Spinal cord (tissue), 10 donors: ENCODE data around the gene PDK2. TPM values are rescaled to one million over a fixed set of nuclear protein-coding genes. Genes with fewer than 3 reads are reported as not detected.
A peak's percentile ranks its signal among the peaks of the same experiment; 100 is the strongest.

ENCODE experiments used
- DNase-seq, 6 donors: peaks; one replicate each; pipeline versions ENCODE4 v3.0.0 to v3.0.0-alpha.2; 2013 to 2015; ENCODE audit warnings: low spot score in 6 of 6, low read depth in 4 of 6
- H3K27ac ChIP-seq: one replicate; pipeline ENCODE4 v1.5.1; 2013; ENCODE audit warnings: low read depth, low read length, control low read depth
- H3K27me3 ChIP-seq: one replicate; pipeline ENCODE4 v1.6.1; 2013; ENCODE audit warnings: low read length; ENCODE audit not compliant: control insufficient read depth, insufficient read depth
- H3K36me3 ChIP-seq: one replicate; pipeline ENCODE4 v1.6.1; 2013; ENCODE audit warnings: low read length; ENCODE audit not compliant: control insufficient read depth, insufficient read depth
- H3K4me1 ChIP-seq: one replicate; pipeline ENCODE4 v1.6.1; 2013; ENCODE audit warnings: low read length; ENCODE audit not compliant: control insufficient read depth, insufficient read depth
- H3K4me3 ChIP-seq: one replicate; pipeline ENCODE4 v1.5.1; 2013; ENCODE audit warnings: low read depth, low read length, control low read depth
- H3K9me3 ChIP-seq: one replicate; pipeline ENCODE4 v1.6.1; 2013; ENCODE audit warnings: low read length; ENCODE audit not compliant: control insufficient read depth, insufficient read depth
- WGBS: methylation state at CpG from one replicate; pipeline ENCODE4 v1.1.5; 2013; ENCODE audit warnings: missing lambda C conversion rate; ENCODE audit not compliant: insufficient coverage; 5-methylcytosine and 5-hydroxymethylcytosine counted together
- polyA plus RNA-seq, 2 donors: library from polyadenylated mRNA; unstranded; fragments of 120-200 nt; gene quantifications; one replicate each; pipeline ENCODE4 v1.2.1, GENCODE V29; 2013; ENCODE audit not compliant: insufficient read length in 2 of 2
- total RNA-seq, 2 donors: library from RNA; depleted of rRNA in 1 of 2; stranded (reverse); fragments of 120-200 nt in 1 of 2; fragments of >200 nt in 1 of 2; gene quantifications; one replicate each; pipeline versions ENCODE4 v1.2.3 to v1.2.4, GENCODE V29; 2013 to 2014
- donor health status: healthy.

Gene PDK2
- total and polyA plus RNA-seq, 4 donors: 14.7 to 56.1 (median 42.7) TPM

- peaks cover 79% of the 10 kb centered on the region for H3K36me3 ChIP-seq
- 64% methylated on average over 17 of the region's 19 CpGs for WGBS
- H3K4me1 ChIP-seq: peaks cover 16% of the 10 kb centered on the region
- H3K9me3 ChIP-seq: no peaks in the 10 kb centered on the region
- no peaks in the 10 kb centered on the region for H3K27me3 ChIP-seq
- no peak overlapping the region for H3K4me3 ChIP-seq
- no peak for DNase-seq
- H3K27ac ChIP-seq: peak overlapping the region; percentile 60
These were observed 15.6 kb downstream of the PDK2 start for GRCh38 chr17:50110591-50111349.

- no peaks in the 10 kb centered on the region for H3K27me3 ChIP-seq
- no peak overlapping the region for H3K4me3 ChIP-seq
- peaks cover 76% of the 10 kb centered on the region for H3K36me3 ChIP-seq
- 55% methylated on average over 11 of the region's 14 CpGs for WGBS
- H3K4me1 ChIP-seq: peaks cover 16% of the 10 kb centered on the region
- no peaks in the 10 kb centered on the region for H3K9me3 ChIP-seq
- DNase-seq: peak in 2 of 6 donors; percentile 37 to 49
- H3K27ac ChIP-seq: peak overlapping the region; percentile 60
These were observed 16.8 kb downstream of the PDK2 start for GRCh38 chr17:50111673-50112655.

GRCh38 chr17:50112694-50113093 is 17.5 kb downstream of the PDK2 start:
- peak overlapping the region; percentile 60 for H3K27ac ChIP-seq
- H3K36me3 ChIP-seq: peaks cover 80% of the 10 kb centered on the region
- peaks cover 2% of the 10 kb centered on the region for H3K27me3 ChIP-seq
- 68% methylated on average over 15 of the region's 17 CpGs for WGBS
- no peak overlapping the region for H3K4me3 ChIP-seq
- peaks cover 20% of the 10 kb centered on the region for H3K4me1 ChIP-seq
- no peaks in the 10 kb centered on the region for H3K9me3 ChIP-seq
- no peak for DNase-seq

GRCh38 chr17:50113624-50114320 is 18.6 kb downstream of the PDK2 start:
- H3K36me3 ChIP-seq: peaks cover 77% of the 10 kb centered on the region
- H3K4me1 ChIP-seq: peaks cover 21% of the 10 kb centered on the region
- WGBS: 94% methylated on average over 3 of the region's 7 CpGs
- H3K27me3 ChIP-seq: peaks cover 2% of the 10 kb centered on the region
- H3K27ac ChIP-seq: no peak overlapping the region
- no peak for DNase-seq
- no peaks in the 10 kb centered on the region for H3K9me3 ChIP-seq
- H3K4me3 ChIP-seq: no peak overlapping the region

- Histone ChIP-seq H3K4me3 (no peak overlapping the region), H3K36me3 (peaks cover 71% of the 10 kb centered on the region), H3K4me1 (peaks cover 21% of the 10 kb centered on the region), H3K9me3 (no peaks in the 10 kb centered on the region), H3K27me3 (peaks cover 2% of the 10 kb centered on the region), H3K27ac (no peak overlapping the region)
- DNase-seq: no peak
- WGBS: 80% methylated on average over 1 of the region's 4 CpGs
These were observed 19.2 kb downstream of the PDK2 start for GRCh38 chr17:50114401-50114800.

GRCh38 chr17:50114849-50115357 is 19.8 kb downstream of the PDK2 start:
- no peak overlapping the region for H3K27ac ChIP-seq
- H3K36me3 ChIP-seq: peaks cover 66% of the 10 kb centered on the region
- peak in 2 of 6 donors; percentile 75 to 79 for DNase-seq

GRCh38 chr17:50115756-50116155 is 20.6 kb downstream of the PDK2 start:
- H3K27ac ChIP-seq: no peak overlapping the region
- H3K9me3 ChIP-seq: no peaks in the 10 kb centered on the region
- no peak for DNase-seq
- peaks cover 21% of the 10 kb centered on the region for H3K4me1 ChIP-seq
- peaks cover 2% of the 10 kb centered on the region for H3K27me3 ChIP-seq
- peaks cover 60% of the 10 kb centered on the region for H3K36me3 ChIP-seq
- 72% methylated on average over 16 of the region's 17 CpGs for WGBS
- H3K4me3 ChIP-seq: no peak overlapping the region

More at GRCh38 chr17:50114849-50115357, 19.8 kb downstream of the PDK2 start:
- H3K4me1 ChIP-seq: peaks cover 21% of the 10 kb centered on the region
- 39% methylated on average over 3 of the region's 6 CpGs for WGBS
- H3K4me3 ChIP-seq: no peak overlapping the region
- peaks cover 2% of the 10 kb centered on the region for H3K27me3 ChIP-seq
- no peaks in the 10 kb centered on the region for H3K9me3 ChIP-seq

GRCh38 chr17:50117202-50118051 is 22.3 kb downstream of the PDK2 start:
- no peak overlapping the region for H3K27ac ChIP-seq
- DNase-seq: peak in 3 of 6 donors; percentile 17 to 78 (median 65)
- peaks cover 46% of the 10 kb centered on the region for H3K36me3 ChIP-seq
- H3K27me3 ChIP-seq: peaks cover 2% of the 10 kb centered on the region
- peaks cover 6% of the 10 kb centered on the region for H3K4me1 ChIP-seq
- H3K9me3 ChIP-seq: no peaks in the 10 kb centered on the region
- 8% methylated on average over 55 of the region's 64 CpGs for WGBS
- H3K4me3 ChIP-seq: no peak overlapping the region
